HL-60/S4 treated with retinoic acid at 250 ng/mL for 4 days and 3 days (cell line): Measurements from ENCODE around the gene IGFBPL1.

Experiments
- in situ Hi-C: fragments of 300-500 bp; cut with MboI; formaldehyde crosslinking; loops from 2 replicates; pipeline ENCODE4 v1.7.0; 2022; ENCODE audit warnings: low sequenced_read_pairs

Gene IGFBPL1

GRCh38 chr9:38432922-38433510 lies 8.8 kb upstream of the IGFBPL1 start:
- in situ Hi-C loops: no loop called here

DNA sequence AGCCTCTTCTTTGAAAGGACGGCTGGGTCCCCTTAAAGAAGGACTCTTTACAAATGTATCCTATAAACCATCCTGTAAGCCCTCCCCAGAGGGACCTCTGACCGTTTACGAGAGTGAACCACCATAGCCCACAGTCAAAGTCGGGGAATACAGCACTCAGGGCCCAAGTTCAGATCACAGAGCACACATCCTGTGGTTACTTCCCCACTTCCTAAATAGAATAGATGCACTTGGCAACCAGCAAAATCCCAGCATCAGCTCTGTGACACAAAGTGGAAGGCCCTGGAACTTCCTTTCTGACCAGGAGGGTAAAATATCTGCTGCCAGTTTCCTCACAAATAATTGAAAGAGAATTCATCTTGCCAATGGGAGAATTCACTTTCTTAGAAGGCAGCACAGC lies 6.9 kb upstream of the IGFBPL1 start:
- in situ Hi-C loops: no loop called here

- in situ Hi-C loops: no loop called here
Measured at GRCh38 chr9:38428062-38428461, 3.8 kb upstream of the IGFBPL1 start.

DNA sequence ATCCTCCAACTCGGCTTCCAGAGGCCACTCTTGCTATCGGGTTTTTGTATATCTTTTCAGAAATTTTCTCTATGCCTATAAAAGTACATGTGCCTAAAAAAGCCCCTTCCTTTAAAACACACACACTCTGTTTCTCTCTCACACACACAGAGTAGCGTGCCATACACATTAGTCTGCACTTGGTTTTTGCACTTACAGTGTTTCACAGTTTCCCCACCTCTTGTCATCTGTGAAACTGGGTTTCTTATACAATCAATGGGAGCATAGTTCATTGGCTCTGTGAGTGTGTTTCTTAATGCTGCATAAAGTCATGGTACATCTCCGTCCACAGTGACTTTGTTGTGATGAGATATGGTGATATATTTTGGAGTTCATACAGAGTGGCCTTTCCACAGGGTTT lies 664 bp upstream of the IGFBPL1 start:
- in situ Hi-C loops: no loop called here

- in situ Hi-C loops: no loop called here
Measured at GRCh38 chr9:38423273-38423972, 831 bp downstream of the IGFBPL1 start.

DNA sequence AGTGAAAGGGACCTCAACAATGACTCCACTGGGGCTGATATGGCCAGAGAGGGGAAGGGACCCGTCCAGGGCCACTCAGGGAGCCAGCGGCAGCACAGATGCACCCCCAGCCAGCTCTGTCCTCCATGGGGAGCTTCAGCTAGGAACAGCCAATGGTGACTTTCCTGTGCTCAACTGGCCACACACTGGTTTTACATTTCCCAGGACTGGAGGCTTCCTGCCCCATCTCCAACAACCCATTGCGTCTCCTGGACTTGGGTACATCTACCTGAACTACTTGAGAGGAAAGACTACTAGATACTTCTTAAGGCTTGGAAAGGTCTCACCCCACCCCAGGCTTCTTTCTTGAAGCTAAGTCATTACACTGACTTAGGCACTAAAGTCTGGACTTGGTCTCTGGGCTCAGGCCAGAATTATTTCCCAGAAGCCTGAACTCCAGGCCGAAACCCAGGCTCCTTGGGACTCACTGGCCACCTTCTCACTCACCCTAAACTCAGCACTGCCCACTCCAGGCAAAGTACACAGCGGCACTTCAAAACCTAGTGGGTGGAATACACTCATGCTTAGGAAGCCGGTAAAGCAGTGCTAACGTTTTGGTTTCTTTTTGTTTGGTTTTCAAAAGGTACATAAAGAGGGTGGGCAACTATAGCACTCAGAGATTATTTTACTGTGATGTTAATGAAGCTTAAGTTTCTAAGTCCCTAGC lies 1.5 kb downstream of the IGFBPL1 start:
- in situ Hi-C loops: no loop called here

- in situ Hi-C loops: no loop called here
Measured at GRCh38 chr9:38421498-38422211, 2.6 kb downstream of the IGFBPL1 start.

DNA sequence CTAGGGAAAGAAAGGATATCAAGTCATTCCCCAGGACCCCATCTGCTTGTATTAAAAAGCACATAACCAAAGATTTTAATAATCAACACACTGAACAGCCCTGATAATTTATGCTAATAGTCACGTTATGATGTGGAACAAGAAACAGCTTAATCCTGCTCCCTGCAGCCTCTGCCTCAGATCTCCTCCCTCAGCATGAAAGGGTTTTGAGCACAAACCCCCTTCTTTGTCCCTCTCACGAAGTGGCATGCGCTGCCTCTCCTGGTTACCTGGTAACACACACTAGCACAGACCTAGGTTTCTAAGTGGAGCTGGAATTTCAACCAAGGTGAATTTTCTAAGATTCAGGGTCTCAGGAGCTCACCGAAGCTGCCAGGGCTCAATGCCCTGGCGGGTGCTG lies 5.1 kb downstream of the IGFBPL1 start:
- in situ Hi-C loops: no loop called here

DNA sequence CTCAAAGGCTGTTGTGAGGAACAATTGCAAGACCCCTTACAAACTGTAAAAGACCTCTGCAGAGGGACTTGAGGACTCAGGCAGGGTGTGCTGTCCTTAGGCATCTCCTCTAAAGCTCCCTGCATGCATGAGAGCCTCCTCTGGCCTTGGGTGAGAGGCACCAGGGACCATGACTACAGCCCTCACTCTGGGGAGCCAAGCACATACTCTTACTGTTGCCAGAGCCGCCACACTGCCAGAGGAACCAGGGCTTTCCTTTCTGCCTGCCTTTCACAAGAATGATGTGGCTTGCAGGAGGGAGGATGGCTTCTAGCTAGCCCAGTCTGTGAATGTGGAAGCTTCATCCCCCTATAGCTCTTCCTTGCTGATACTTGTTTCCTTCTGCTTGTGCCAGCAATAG lies 5.9 kb downstream of the IGFBPL1 start:
- in situ Hi-C loops: no loop called here

DNA sequence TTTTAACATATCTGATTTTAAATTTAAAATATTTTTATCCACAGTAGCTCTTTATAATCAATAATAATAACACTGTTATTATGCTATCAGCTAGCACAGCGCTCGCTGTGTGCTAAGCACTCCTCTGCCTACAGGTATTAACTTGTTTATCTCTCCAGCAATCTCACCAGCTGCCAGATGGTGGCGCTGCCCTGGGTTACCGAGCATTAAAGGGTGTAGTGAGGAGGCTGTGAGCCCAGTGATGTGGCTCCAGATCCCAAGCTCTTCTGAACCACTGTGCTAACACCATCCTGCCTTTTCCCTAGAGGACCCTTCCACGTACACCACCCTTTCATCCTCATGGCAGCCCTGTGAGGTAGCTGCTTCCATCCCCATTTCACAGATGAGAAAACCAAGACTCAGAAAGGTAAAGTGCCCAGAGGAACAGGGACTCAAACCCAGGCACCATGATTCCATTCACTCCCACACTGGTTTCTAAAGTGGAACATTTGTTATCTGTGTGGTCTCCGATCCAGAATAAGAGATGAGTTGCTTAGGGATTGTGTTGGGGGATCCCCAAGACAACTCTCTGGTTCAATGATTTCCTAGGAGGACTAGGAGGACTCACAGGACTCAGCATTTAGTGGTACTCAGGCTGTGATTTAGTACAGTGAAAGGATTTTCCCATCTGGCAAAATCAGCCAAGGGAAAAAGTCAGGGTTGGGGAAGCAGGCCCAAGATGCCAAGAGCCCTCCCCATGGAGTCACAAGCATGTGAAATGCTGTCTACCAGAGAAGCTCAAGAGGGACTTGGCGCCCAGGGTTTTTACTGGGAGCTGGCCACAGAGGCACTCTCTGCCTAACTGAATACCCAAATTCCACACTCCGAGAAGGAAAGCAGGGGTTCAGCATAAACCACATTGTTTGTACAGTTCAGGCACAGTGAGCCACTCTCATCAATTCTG lies 7.0 kb downstream of the IGFBPL1 start:
- in situ Hi-C loops: no loop called here

GRCh38 chr9:38416461-38416860 lies 7.8 kb downstream of the IGFBPL1 start:
- in situ Hi-C loops: no loop called here

DNA sequence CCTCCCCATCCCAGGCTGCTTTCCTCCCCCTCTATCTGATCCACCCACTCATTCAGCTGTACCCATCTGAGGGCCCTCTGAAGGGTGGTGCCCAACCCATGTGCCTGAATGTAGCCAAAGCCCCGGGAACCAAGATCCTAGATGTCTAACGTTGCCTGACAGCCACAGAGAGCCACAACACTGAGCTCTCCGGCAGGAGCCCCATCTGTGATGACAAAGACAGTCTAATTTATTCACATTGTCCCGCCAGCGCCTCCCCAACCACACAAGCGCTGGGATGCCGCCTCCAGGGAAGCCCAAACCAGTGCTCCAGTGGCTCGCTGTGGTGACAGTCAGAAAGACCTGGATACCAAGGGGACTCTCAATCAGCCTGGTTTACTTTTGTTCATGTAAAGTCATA lies 8.4 kb downstream of the IGFBPL1 start:
- in situ Hi-C loops: no loop called here

DNA sequence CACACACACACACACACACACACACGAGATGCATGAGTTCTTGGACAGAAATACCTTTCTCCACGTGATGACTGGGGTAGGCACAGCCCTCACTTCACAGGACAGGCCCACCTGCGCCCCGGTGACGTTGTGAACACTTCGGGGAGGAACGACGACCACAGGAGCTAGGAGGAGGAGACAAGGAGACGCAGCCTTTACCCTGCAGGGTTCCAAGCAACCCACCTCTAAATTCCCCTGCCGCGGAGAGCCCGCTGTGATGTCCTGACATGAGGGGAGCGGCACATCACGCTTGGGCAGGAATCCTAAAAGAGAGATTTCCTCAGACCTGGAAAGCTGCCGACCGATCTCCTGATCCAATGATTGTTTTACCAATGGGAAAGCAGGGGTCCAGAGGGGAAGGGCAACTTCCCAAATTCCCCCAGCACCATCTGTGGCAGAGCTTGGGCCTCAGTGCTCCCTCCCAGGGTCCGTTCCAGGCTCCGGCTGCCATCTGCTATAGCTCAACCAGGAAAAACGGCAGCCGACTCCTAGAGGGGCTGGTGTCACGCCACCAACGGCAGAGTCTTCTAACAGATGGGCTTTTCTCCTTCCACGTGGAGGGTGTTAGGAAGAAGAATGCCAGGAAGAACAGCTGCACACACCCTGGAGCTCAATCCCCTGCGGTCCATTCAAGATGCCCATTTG lies 10.1 kb downstream of the IGFBPL1 start:
- in situ Hi-C loops: no loop called here

DNA sequence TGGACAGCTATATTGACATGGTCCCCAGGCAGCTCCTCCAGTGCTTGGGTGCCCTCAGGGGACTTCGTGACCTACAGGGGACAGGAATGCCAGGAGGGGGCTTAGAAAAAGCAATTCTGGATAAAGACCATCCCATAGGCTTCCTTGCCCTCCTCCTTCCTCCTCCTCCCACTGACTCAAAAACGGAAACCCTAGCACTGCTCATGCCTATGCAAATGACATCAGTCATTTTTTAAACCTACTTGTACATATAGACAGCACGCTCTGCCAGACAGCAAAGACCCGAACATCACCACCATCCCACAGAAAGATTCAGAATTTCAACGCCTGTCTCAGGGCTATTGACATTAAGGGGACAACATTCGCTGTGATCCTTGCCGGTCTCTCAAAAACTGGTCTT lies 11.0 kb downstream of the IGFBPL1 start:
- in situ Hi-C loops: no loop called here

- in situ Hi-C loops: no loop called here
Measured at GRCh38 chr9:38412751-38413150, 11.5 kb downstream of the IGFBPL1 start.

DNA sequence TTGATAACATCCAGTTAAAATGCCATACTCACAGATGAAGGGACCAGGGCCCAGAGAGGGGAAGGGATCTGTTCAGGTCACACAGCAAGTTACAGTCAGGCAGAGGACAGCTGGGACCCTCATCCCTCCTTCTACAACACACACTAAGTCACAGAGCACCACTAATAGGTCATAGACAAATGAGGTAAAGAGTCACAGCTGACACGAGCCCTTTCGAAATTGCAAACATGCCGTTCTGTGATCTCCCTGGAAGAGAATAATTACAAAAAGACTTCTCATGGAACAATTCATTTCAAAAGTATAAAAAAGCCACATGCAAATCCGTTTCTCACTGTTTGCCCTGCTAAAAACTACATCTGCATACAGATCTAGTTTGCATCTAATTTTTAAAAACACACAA lies 15.5 kb downstream of the IGFBPL1 start:
- in situ Hi-C loops: no loop called here

DNA sequence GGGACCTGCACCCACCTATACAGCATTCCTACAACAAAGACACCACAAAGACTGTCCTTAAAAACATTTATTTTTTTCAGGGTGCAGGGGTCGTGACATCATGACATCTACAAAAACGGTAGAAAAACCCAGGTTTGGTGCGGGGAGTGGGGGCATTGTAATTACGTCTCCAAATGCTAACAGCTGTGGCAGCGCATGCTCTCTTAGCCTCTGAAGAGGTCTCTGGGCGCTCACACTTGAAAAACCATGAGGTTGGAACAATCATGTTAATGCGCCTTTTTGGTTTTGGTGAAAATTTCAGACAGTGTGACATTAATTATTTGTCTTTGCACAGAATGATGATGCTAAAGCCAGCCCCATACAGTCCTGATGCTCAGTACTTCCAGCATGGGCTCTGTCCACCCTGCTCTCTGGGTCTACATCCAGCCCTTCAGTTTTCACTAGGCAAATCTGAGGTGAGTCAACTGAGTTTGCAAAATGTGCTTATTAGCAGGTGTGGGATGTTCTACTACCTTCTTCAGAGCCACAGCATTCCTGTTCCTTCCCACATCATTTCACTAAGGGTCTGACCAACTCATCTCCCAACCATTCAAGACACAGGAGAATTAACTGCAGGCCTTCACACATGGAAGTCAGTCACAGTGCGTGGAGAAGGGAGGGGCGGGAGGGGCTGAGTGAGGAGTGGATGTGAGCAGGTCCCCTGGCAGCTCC lies 17.6 kb downstream of the IGFBPL1 start:
- in situ Hi-C loops: no loop called here

DNA sequence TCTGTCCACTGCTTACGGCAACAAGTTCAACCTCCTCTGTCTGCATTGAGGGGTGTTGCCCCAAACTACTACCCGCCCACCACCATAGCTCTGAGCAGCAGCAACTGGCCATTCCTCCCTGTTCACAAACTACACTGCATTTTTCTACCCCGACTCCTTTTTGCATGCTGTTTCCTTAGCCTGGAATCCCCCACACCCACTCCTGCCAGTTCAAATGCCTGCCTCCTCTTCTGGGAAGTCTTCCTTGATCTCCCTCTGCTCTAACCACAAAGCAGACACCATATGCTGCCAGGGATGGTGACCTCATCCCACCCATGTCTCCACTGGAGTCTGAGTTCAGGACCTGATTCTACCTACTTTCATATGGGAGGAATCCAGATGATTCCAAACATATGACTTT lies 18.5 kb downstream of the IGFBPL1 start:
- in situ Hi-C loops: no loop called here

DNA sequence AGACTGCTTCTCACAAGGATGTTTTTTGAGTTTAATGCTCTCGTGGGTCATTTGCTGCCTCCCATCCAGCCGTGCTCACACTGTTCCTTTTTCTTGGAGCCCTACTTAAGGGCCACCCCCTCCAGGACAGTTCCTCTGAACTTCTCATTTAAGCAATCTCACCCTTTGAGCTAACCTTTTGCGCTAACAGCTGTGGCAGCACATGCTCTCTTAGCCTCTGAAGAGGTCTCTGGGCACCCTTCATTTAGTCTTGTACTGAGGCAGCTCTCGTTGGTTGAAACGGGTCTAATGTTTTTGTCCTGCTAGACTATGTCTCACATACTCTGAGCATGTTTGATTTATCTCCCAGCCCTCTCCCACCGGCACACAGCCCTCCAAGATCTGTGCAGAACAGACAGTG lies 19.9 kb downstream of the IGFBPL1 start:
- in situ Hi-C loops: no loop called here
